HFFc6 (cell line): ENCODE data around the gene EIF4E3. TPM values are rescaled to one million over a fixed set of nuclear protein-coding genes. Genes with fewer than 3 reads are reported as not detected.

Experiments
- DNase-seq: peaks from one replicate; pipeline ENCODE4 v3.0.0-alpha.2; 2018
- H3K27ac Mint-ChIP-seq: 2 replicates; pipeline ENCODE4 v1.8.0; 2020; ENCODE audit warnings: mild to moderate bottlenecking, mixed read lengths
- H3K27me3 Mint-ChIP-seq: 2 replicates; pipeline ENCODE4 v1.8.0; 2021; ENCODE audit warnings: mild to moderate bottlenecking, moderate library complexity, mixed read lengths; ENCODE audit not compliant: insufficient read depth
- H3K36me3 Mint-ChIP-seq: 2 replicates; pipeline ENCODE4 v1.8.0; 2021; ENCODE audit warnings: low read depth, mixed read lengths
- H3K4me1 Mint-ChIP-seq: 2 replicates; pipeline ENCODE4 v1.8.0; 2020; ENCODE audit warnings: low read depth, mixed read lengths
- H3K4me3 Mint-ChIP-seq: 2 replicates; pipeline ENCODE4 v1.8.0; 2020; ENCODE audit warnings: mild to moderate bottlenecking, moderate library complexity, mixed read lengths
- H3K9me3 Mint-ChIP-seq: 2 replicates; pipeline ENCODE4 v1.8.0; 2020; ENCODE audit warnings: mild to moderate bottlenecking, mixed read lengths
- total RNA-seq, 6 experiments: library from RNA; stranded (reverse); fragmentation: NEBNext Ultra II Directional; extraction: Animal tissue kit (Norgen Biotek cat#: 25700); gene quantifications; 2 replicates in 1 of 6; 3 replicates in 5 of 6; pipeline ENCODE4 v1.2.3, GENCODE V29; 2021
- TF ChIP-seq, protein P1 (sequence below): fragments of 200-600 bp; sonication (generic); IDR thresholded peaks from 2 replicates; pipeline ENCODE4 v1.5.0; 2021; ENCODE audit warnings: antibody characterized with exemption, mild to moderate bottlenecking

EIF4E3 gene
- total RNA-seq, 6 experiments from 2014 or later, result 0.65 to 1.1 (median 0.94) TPM

DNA sequence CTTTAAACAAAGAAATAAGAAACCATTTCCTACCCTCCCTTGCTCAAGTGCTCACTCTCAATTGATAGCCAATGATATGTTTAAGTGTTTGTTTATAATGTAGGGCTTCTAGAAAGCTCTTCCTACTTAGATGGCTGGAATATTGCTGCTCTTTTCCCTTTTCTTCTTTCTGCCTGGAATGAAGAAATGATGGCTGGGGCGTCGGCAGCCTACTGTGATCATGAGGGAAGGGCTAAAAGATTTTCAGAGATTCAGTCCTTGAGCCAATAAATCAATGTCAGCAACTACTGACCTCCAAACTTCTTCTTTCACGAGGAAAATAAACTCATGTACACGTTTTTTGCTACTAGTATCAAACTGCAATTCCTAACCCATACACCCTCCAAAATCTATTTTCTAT lies 26.4 kb upstream of the EIF4E3 start:
- no peak for DNase-seq
- TF ChIP-seq, protein P1, sequence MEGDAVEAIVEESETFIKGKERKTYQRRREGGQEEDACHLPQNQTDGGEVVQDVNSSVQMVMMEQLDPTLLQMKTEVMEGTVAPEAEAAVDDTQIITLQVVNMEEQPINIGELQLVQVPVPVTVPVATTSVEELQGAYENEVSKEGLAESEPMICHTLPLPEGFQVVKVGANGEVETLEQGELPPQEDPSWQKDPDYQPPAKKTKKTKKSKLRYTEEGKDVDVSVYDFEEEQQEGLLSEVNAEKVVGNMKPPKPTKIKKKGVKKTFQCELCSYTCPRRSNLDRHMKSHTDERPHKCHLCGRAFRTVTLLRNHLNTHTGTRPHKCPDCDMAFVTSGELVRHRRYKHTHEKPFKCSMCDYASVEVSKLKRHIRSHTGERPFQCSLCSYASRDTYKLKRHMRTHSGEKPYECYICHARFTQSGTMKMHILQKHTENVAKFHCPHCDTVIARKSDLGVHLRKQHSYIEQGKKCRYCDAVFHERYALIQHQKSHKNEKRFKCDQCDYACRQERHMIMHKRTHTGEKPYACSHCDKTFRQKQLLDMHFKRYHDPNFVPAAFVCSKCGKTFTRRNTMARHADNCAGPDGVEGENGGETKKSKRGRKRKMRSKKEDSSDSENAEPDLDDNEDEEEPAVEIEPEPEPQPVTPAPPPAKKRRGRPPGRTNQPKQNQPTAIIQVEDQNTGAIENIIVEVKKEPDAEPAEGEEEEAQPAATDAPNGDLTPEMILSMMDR, result no peak
- no peak overlapping the region for H3K4me3 Mint-ChIP-seq
- peaks cover 30% of the 10 kb centered on the region for H3K27me3 Mint-ChIP-seq
- H3K36me3 Mint-ChIP-seq, result no peaks in the 10 kb centered on the region
- H3K4me1 Mint-ChIP-seq, result no peaks in the 10 kb centered on the region
- H3K9me3 Mint-ChIP-seq, result no peaks in the 10 kb centered on the region
- H3K27ac Mint-ChIP-seq, result no peak overlapping the region

DNA sequence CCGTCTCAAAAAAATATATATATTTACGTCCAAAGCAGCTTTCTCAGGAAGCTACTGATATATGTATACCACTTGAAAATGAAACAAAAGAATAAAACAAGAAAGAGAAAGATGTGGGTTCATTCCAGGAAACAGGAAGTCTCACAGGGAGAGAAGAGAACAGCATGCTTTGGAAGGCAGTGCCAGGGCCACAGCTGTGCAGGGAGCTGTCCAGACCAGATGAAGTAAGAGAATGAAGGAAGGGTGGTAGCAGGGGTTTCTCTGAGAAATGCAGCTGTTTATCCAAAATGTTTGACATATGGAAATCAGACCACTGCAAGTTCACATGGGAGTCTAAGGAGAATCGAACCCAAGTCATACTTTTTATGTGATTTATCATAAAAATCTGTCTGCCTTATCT lies 19.5 kb upstream of the EIF4E3 start:
- Mint-ChIP-seq H3K9me3 (peaks cover 36% of the 10 kb centered on the region), H3K4me3 (no peak overlapping the region), H3K27me3 (peaks cover 7% of the 10 kb centered on the region; the same call in 1 of the 2 replicates), H3K4me1 (no peaks in the 10 kb centered on the region), H3K36me3 (peaks cover 17% of the 10 kb centered on the region; the same call in 1 of the 2 replicates), H3K27ac (no peak overlapping the region)
- DNase-seq, result no peak
- TF ChIP-seq, protein P1, result no peak

DNA sequence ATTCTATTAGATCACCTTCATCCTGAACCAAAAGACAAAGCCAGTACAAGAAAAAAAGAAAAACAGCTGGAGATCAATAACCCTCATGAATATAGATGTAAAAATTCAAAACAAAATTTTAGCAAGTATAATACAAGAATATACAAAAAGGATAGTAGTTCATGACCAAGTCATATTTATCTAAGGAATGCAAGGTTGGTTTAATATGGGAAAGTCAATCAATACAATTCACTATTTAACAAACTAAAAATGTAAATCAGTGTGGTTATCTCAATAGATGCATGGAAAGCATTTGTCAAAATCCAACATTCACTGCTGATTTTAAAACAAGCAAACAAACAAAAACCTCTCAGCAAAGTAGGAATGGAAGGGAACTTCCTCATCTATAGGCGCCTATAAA lies 17.4 kb upstream of the EIF4E3 start:
- peaks cover 10% of the 10 kb centered on the region; the same call in 1 of the 2 replicates for H3K27me3 Mint-ChIP-seq
- TF ChIP-seq, protein P1, result no peak
- no peak for DNase-seq
- peaks cover 36% of the 10 kb centered on the region for H3K9me3 Mint-ChIP-seq
- peaks cover 17% of the 10 kb centered on the region; the same call in 1 of the 2 replicates for H3K36me3 Mint-ChIP-seq
- no peak overlapping the region for H3K27ac Mint-ChIP-seq
- no peaks in the 10 kb centered on the region for H3K4me1 Mint-ChIP-seq
- H3K4me3 Mint-ChIP-seq, result no peak overlapping the region

DNA sequence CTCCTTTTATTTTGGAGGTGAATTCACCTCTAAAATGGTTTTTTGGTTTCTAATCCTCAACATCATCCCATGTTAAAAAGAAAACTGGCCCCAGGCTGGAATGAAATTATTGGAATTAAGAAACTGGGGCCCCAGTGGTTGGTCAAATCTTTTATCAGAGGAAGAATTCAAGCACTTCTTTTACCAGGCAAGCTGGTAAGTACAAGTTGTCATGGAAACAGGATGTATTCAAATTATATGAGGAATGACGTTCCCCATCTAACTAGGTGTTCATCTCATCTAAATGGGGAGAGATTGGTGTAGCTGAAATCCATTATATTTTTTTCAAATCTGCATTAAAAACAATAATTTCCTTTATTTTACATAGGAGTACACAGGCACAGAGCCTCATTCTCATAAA lies 9.7 kb upstream of the EIF4E3 start:
- Mint-ChIP-seq H3K27me3 (peaks cover 24% of the 10 kb centered on the region), H3K4me1 (peaks cover 3% of the 10 kb centered on the region), H3K36me3 (no peaks in the 10 kb centered on the region), H3K27ac (no peak overlapping the region), H3K9me3 (no peaks in the 10 kb centered on the region), H3K4me3 (no peak overlapping the region)
- DNase-seq, result no peak
- TF ChIP-seq, protein P1, result no peak

DNA sequence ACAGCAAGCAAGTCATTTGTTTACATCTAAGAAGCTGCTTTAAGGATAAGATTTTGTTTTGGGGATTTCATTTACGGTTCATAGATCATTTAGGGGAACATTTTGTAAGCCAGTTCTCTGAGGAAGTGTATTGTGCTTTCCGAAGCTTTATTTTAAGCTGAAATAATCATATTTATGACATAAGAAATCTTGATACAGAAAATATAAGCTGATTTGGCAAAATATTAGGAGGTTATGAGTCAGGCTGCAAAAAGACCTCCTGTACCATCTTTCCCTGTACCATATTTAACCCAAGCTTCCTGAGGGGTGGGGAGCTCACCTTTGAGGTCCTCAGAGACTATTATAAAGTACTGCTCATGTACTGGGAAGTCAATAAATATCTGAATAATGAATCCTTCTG lies 8.1 kb upstream of the EIF4E3 start:
- H3K27me3 Mint-ChIP-seq, result peaks cover 19% of the 10 kb centered on the region
- peaks cover 10% of the 10 kb centered on the region for H3K4me1 Mint-ChIP-seq
- no peak overlapping the region for H3K4me3 Mint-ChIP-seq
- no peak for DNase-seq
- H3K27ac Mint-ChIP-seq, result no peak overlapping the region
- no peaks in the 10 kb centered on the region for H3K9me3 Mint-ChIP-seq
- TF ChIP-seq, protein P1, result no peak
- H3K36me3 Mint-ChIP-seq, result no peaks in the 10 kb centered on the region

DNA sequence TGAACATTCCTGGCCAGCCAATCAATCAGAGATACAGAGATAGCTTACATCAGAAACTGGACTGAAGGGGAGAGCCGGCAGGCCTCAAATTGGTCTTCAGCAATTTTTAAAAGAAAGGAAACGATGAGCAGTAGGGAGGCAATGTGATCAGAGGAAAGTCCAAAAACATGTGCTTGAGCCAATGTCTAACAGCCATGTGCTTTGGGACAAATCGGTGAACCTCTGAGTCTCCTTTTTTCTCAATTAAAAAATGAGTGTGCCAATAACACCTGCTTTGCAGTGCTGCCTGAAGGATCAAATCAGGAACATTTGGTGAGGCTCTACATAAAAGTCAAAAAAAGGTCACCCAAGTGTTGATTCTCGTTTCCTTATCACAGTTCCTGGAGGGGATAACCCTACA lies 7.4 kb upstream of the EIF4E3 start:
- DNase-seq, result no peak
- H3K36me3 Mint-ChIP-seq, result no peaks in the 10 kb centered on the region
- H3K4me1 Mint-ChIP-seq, result peaks cover 10% of the 10 kb centered on the region
- H3K9me3 Mint-ChIP-seq, result no peaks in the 10 kb centered on the region
- H3K27me3 Mint-ChIP-seq, result peaks cover 14% of the 10 kb centered on the region
- no peak overlapping the region for H3K27ac Mint-ChIP-seq
- TF ChIP-seq, protein P1, result no peak
- no peak overlapping the region for H3K4me3 Mint-ChIP-seq
